HT1080 (cell line): ENCODE measurements around the gene TDRKH. TPM values are rescaled to one million over a fixed set of nuclear protein-coding genes. Genes with fewer than 3 reads are reported as not detected.
"Not testable (repeated sequence)": the region's sequence is repeated elsewhere in the genome, so short reads cannot be mapped to it uniquely, and the experiment has no call there.

Source experiments
- DNase-seq: peaks from one replicate; pipeline ENCODE4 v3.0.0-alpha.2; 2015; ENCODE audit warnings: low read depth
- total RNA-seq: library from RNA; depleted of rRNA; stranded (reverse); fragments of >200 nt; shearing (Covaris generic); gene quantifications from 2 replicates; pipeline ENCODE4 v1.2.3, GENCODE V29; 2014

The TDRKH gene
- total RNA-seq, 1 experiment from 2014 or later = 1.9 TPM

DNA sequence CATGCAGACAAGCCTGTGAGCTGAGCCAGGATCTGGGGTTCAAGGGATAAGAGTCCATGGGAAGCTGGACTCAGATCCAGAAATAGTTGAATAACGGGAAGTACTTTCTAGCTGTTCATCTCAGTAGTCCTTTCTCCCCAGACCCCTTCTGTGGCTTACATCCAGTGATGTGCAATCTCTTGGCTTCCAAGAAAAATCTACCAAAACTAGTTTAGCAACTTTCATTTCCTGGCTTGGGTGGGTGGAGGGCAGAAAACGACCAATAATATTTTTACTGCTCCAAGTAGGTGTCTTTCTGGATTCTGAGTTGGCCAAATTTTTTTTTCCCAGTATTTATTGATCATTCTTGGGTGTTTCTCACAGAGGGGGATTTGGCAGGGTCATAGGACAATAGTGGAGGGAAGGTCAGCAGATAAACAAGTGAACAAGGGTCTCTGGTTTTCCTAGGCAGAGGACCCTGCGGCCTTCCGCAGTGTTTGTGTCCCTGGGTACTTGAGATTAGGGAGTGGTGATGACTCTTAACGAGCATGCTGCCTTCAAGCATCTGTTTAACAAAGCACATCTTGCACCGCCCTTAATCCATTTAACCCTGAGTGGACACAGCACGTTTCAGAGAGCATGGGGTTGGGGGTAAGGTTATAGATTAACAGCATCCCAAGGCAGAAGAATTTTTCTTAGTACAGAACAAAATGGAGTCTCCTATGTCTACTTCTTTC lies 21.8 kb downstream of the TDRKH start:
- not testable (repeated sequence) for DNase-seq

GRCh38 chr1:151763990-151764389 lies 26.3 kb downstream of the TDRKH start:
- no peak for DNase-seq

DNA sequence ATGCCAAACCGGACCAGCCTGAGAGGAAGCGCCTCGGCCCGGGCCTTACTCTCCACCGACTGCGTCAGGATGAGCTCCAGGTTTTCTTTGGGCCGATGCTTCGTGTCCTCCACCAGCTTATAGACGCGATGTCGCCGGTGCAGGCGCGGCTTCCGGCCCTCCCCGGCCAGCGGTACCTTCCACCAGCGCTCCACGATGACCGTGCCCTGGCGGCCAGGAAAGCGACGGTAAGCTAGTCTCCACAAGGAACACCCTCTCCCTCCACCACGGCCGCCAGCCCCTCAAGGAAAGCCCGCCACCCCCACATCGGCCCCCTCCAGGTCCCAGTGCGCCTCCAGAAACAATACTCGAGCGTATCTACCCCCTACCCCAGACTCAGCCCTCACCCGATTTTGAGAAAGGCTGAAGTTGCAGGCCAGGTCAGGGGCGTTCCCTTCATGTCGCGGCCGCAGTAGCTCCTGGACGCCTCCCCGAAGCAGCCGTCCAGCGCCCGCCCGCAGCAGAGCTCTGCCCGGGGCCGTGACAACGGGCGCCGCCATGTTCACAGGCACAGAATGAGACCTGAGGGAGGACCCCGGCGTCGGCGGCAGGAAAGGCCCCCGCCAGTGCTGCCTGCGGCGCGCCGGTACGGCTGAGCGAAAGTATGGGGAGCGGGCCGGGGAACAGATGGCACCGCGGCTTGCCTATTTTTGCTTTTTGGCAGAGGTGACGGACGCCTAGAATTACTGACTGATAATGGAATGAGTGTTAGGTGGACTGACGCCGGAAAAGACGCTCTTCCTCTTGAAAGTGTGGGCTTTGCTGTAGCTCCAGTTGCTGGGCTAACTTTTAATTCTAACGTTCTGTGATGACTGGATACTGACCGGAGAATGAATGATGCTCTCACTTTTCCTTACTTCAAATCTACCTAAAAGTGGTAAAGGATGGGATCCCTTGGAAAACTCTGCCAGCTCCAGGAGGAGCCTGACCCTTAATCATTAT lies 27.1 kb downstream of the TDRKH start, which contains the start of gene MRPL9:
TSS of gene MRPL9 (minus strand) at position 556 of the 981 bp plus-strand sequence. CDS start at position 539, 17 bp downstream.
- peak; percentile 80 for DNase-seq

DNA sequence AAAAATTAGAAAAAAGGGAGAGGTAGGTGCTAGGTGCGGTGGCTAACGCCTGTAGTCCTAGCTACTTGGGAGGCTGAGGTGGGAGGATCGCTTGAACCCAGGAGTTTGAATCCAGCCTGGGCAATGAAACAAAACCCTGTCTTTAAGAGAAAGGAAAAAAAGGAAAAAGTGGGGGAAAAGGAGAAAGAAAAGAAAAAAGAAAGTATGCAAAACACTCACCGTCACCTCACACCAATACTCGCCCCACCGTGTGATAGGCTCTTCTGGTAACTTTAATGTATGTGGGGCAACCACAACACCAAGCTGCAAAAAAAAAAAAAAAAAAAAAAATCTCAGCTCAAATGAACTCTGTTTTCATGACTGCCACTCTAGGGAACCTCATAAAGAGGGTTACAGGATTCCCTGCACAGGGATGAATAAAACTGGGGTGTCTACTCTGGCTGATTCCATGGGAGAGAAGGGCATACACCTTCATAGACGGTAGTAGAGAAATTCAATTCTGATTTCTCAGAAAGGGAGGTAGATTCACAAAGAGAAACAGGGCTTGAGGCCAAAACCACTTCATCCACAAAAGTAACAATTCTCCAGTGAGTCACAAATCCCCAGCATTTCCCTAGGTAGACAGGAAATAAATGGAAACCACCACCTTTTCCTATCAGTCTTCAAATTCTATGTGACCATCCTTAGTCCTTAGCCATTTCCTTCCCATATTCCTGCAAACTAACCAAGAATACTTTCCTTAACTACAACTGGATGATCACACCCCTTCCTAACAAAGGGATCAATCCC lies 29.5 kb downstream of the TDRKH start:
- DNase-seq = peak; percentile 71

DNA sequence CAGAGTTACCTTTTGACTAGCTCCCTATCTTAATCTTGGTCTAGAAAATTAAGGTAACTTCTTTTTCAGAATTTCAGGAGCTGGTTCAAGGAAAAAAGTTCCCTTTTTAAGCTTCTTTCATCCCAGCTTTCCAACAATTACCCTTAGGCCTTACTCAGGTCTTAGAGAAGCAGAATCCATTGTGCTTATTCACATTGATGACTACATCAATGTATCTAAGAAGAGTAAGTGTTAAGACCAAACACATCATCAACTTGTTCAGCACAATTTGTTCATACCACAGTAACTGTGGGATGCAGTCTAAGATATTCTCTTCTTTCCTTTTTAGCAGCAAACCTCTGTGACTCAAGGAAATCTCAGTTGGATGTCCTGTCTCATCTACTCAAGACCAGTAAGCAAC lies 31.1 kb downstream of the TDRKH start:
- no peak for DNase-seq

- peak; percentile 65 for DNase-seq
Measured at GRCh38 chr1:151756291-151756690, 34.0 kb downstream of the TDRKH start.

GRCh38 chr1:151741516-151741915 lies 48.8 kb downstream of the TDRKH start:
- no peak for DNase-seq

DNA sequence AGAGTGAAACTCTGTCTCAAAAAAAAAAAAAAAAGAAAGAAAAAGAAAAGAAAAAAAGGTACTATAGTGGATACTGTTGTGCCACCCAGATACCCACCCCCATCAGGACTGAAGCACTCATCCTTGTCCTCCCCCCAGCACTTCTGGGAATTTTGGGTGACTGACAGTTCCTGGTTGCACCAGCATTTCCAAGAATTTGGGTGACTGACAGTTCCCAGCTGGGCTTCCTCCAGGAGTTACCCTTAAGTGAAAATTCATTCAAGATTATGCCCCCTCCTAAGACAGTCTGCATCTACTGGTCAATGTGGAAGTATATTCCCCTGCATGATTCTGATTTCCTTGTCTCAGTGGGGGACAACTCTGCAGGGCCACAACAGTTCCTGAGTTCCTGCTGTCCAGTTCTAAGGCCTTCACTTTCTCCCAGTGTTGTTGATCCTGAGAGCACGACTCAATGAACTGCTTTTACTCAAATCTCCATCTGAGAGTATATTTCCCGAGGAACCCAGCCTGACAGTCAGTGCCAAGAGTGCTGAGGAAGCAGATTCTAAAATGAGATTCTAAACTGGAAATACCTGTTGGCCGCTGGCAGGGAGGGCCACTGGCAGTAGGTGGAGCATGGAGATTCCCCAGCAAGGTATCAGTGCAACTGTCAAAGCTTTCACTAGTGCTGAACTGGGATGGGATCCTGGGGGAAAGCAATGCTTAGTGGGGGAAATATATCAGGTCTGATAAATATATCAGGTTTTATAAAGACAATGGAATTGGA lies 50.5 kb downstream of the TDRKH start:
- DNase-seq = no peak

DNA sequence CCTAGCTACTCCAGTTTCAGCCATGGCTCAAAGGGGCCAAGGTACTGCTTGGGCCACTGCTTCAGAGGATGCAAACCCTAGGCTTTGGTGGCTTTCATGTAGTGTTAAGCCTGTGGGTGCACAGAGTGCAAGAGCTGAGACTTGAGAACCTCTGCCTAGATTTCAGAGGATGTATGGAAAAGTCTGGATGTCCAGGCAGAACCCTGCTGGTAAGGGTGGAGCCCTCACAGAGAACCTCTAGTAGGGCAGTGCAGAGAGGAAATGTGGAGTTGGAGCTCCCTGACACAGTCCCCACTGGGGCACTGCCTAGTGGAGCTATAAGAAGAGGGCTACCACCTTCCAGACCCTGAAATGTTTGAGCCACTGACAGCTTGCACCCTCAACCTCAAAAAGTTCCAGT lies 52.8 kb downstream of the TDRKH start:
- DNase-seq = no peak

- DNase-seq = no peak
Measured at GRCh38 chr1:151737026-151737425, 53.3 kb downstream of the TDRKH start.

DNA sequence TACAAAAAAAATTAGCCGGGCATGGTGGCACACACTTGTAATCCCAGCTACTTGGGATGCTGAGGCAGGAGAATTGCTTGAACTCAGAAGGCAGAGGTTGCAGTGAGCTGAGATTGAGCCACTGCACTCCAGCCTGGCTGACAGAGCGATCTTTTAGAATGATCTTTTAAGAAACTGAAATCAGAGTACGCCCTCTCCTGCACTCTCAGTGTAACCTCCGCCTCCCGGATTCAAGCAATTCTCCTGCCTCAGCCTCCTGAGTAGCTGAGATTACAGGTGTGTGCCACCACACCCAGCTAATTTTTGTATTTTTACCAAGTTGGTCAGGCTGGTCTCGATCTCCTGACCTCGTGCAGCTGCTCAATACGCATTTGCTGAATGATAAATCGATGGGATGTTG lies 56.3 kb downstream of the TDRKH start:
- DNase-seq = not testable (repeated sequence)

GRCh38 chr1:151733126-151733525 lies 57.2 kb downstream of the TDRKH start:
- DNase-seq = no peak

DNA sequence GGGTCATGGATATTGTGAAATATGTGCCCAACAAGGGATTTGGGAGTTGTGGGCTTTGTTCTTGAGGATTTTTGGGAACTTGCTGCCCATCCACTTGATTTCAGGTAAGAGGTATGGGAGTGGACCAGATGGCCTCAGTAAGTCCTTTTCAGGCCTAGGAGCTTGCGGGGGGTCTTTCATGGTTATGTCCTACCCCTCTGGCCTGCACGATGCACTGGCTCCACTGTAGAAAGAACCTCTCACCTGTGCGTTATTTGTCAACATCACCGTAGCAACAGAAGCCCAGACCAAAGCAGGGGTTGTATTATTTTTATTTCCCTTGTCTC lies 60.4 kb downstream of the TDRKH start:
- no peak for DNase-seq

- no peak for DNase-seq
Measured at GRCh38 chr1:151729157-151729965, 60.9 kb downstream of the TDRKH start.

GRCh38 chr1:151728151-151729054 lies 61.9 kb downstream of the TDRKH start:
- DNase-seq = no peak

DNA sequence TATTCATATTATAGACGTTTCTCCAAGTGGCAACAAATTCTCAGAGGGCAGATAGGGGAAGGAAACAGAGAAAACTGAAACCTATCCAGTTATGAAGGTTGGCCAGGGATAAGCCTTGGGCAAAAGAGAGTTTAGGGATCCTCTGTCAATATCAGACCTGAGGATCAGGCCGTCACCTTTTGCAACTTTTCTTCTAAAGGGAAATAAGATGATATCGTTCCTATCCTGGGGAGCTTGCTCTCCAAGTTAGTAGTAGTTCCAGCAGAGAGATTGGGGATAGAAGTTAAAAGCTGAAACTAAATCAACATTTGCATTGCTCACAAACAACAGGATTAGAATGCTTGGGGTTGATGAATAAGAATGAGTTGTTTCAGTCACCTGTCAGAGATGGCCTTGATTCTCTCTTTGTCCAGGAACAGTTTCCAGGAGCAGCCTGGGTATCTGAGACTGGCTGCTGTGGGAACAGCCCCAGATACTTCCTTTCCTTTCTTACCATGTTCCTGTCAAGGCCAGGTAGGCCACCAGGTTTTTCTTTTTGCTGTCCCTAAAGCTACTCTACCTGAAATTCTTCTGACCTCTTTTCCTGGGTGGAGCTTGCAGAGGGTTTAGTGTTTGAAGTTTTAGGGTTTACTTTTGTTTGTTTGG lies 66.5 kb downstream of the TDRKH start:
- DNase-seq = no peak
